NCI-H82 treated with DMSO at 0.1 percent for 48 hours (cell line): ENCODE results near the gene CRADD.

ENCODE experiments used
- DNase-seq: peaks from one replicate; lab custom pipeline; 2025; ENCODE audit not compliant: unreplicated experiment; lab: John Stamatoyannopoulos, UW

CRADD gene

GRCh38 chr12:93892423-93893268 lies 215.5 kb downstream of the CRADD start:
- no peak for DNase-seq

- no peak for DNase-seq
These were observed 217.4 kb downstream of the CRADD start for GRCh38 chr12:93894391-93895088.

GRCh38 chr12:93895089-93895445 lies 217.9 kb downstream of the CRADD start:
- DNase-seq: no peak

GRCh38 chr12:93896427-93896826 lies 219.3 kb downstream of the CRADD start:
- no peak for DNase-seq

GRCh38 chr12:93896952-93897351 lies 219.8 kb downstream of the CRADD start:
- no peak for DNase-seq

- DNase-seq: no peak
These were observed 224.6 kb downstream of the CRADD start for GRCh38 chr12:93901739-93902138.

GRCh38 chr12:93902192-93902591 lies 225.0 kb downstream of the CRADD start:
- no peak for DNase-seq

GRCh38 chr12:93902736-93903562 lies 225.8 kb downstream of the CRADD start:
- no peak for DNase-seq

GRCh38 chr12:93904124-93904523 lies 226.9 kb downstream of the CRADD start:
- no peak for DNase-seq

- no peak for DNase-seq
These were observed 231.1 kb downstream of the CRADD start for GRCh38 chr12:93908264-93908663.

- DNase-seq: no peak
These were observed 231.8 kb downstream of the CRADD start for GRCh38 chr12:93908846-93909567.

- DNase-seq: no peak
These were observed 234.2 kb downstream of the CRADD start for GRCh38 chr12:93911396-93911795.

GRCh38 chr12:93912086-93912733 lies 235.0 kb downstream of the CRADD start:
- DNase-seq: no peak

GRCh38 chr12:93913845-93914244 lies 236.7 kb downstream of the CRADD start:
- DNase-seq: no peak

- DNase-seq: no peak
These were observed 237.1 kb downstream of the CRADD start for GRCh38 chr12:93914281-93914680.

GRCh38 chr12:93915411-93915810 lies 238.2 kb downstream of the CRADD start:
- DNase-seq: no peak

- no peak for DNase-seq
These were observed 239.2 kb downstream of the CRADD start for GRCh38 chr12:93916402-93916801.

- no peak for DNase-seq
These were observed 241.1 kb downstream of the CRADD start for GRCh38 chr12:93918262-93918661.

- peak; percentile 36 for DNase-seq
These were observed 241.7 kb downstream of the CRADD start for GRCh38 chr12:93918900-93919299.

- no peak for DNase-seq
These were observed 244.3 kb downstream of the CRADD start for GRCh38 chr12:93921521-93921920.
